H9 (cell line): Measurements from ENCODE around the gene FAM13A. TPM values are rescaled to one million over a fixed set of nuclear protein-coding genes. Genes with fewer than 3 reads are reported as not detected.
A peak's percentile ranks its signal among the peaks of the same experiment; 100 is the strongest.
"Not testable (repeated sequence)": the region's sequence is repeated elsewhere in the genome, so short reads cannot be mapped to it uniquely, and the experiment has no call there.

Source experiments
- DNase-seq: peaks from one replicate; pipeline ENCODE4 v3.0.0-alpha.2; 2017
- H2AFZ ChIP-seq: one replicate; pipeline ENCODE4 v1.6.1; 2013; ENCODE audit warnings: mild to moderate bottlenecking, low read length, control low read depth, moderate library complexity
- H2AK5ac ChIP-seq: 2 replicates; pipeline ENCODE4 v1.6.1; 2013; ENCODE audit warnings: low read length, control low read depth, mixed read lengths; ENCODE audit not compliant: insufficient read length
- H2BK120ac ChIP-seq: one replicate; pipeline ENCODE4 v1.6.1; 2013; ENCODE audit warnings: low read depth, mild to moderate bottlenecking, low read length, control low read depth, inconsistent platforms; ENCODE audit not compliant: poor library complexity, severe bottlenecking
- H2BK12ac ChIP-seq: 2 replicates; pipeline ENCODE4 v1.6.1; 2013; ENCODE audit warnings: low read length, control low read depth, mixed read lengths, low read depth; ENCODE audit not compliant: insufficient read length
- H2BK15ac ChIP-seq: 2 replicates; pipeline ENCODE4 v1.6.1; 2013; ENCODE audit warnings: low read depth, low read length, control low read depth
- H2BK20ac ChIP-seq: one replicate; pipeline ENCODE4 v1.6.1; 2013; ENCODE audit warnings: low read depth, mild to moderate bottlenecking, low read length, control low read depth, inconsistent platforms; ENCODE audit not compliant: poor library complexity, severe bottlenecking
- H2BK5ac ChIP-seq: 2 replicates; pipeline ENCODE4 v1.6.1; 2013; ENCODE audit warnings: low read length, control low read depth, mixed read lengths; ENCODE audit not compliant: insufficient read length
- H3K14ac ChIP-seq: 2 replicates; pipeline ENCODE4 v1.6.1; 2013; ENCODE audit warnings: low read length, control low read depth; ENCODE audit not compliant: insufficient read depth
- H3K18ac ChIP-seq: 2 replicates; pipeline ENCODE4 v1.6.1; 2013; ENCODE audit warnings: low read depth, mild to moderate bottlenecking, mixed read lengths, low read length, control low read depth; ENCODE audit not compliant: insufficient read length
- H3K23ac ChIP-seq: 2 replicates; pipeline ENCODE4 v1.6.1; 2013; ENCODE audit warnings: low read length, control low read depth, mixed read lengths, low read depth; ENCODE audit not compliant: insufficient read length
- H3K23me2 ChIP-seq: 2 replicates; pipeline ENCODE4 v1.6.1; 2013; ENCODE audit warnings: low read depth, mild to moderate bottlenecking, mixed read lengths, low read length, control low read depth; ENCODE audit not compliant: insufficient read length, poor library complexity, severe bottlenecking
- H3K27ac ChIP-seq: 2 replicates; pipeline ENCODE4 v1.5.1; 2013; ENCODE audit warnings: low read length, control low read depth, mixed read lengths, low read depth; ENCODE audit not compliant: insufficient read length
- H3K27me3 ChIP-seq: 2 replicates; pipeline ENCODE4 v1.6.1; 2013; ENCODE audit warnings: low read length, control low read depth, inconsistent platforms; ENCODE audit not compliant: insufficient read depth
- H3K4ac ChIP-seq: 2 replicates; pipeline ENCODE4 v1.6.1; 2013; ENCODE audit warnings: low read depth, mild to moderate bottlenecking, control low read depth, inconsistent platforms, low read length, moderate library complexity
- H3K4me1 ChIP-seq: 2 replicates; pipeline ENCODE4 v1.6.1; 2013; ENCODE audit warnings: low read length, control low read depth, inconsistent platforms; ENCODE audit not compliant: insufficient read depth
- H3K4me2 ChIP-seq: 2 replicates; pipeline ENCODE4 v1.6.1; 2013; ENCODE audit warnings: low read length, control low read depth, mixed read lengths; ENCODE audit not compliant: insufficient read length, insufficient read depth
- H3K56ac ChIP-seq: 2 replicates; pipeline ENCODE4 v1.6.1; 2013; ENCODE audit warnings: low read depth, mild to moderate bottlenecking, mixed read lengths, low read length, control low read depth; ENCODE audit not compliant: insufficient read length
- H3K79me1 ChIP-seq: 2 replicates; pipeline ENCODE4 v1.6.1; 2013; ENCODE audit warnings: low read depth, mild to moderate bottlenecking, moderate library complexity, low read length, control low read depth, inconsistent platforms; ENCODE audit not compliant: insufficient read depth, poor library complexity, severe bottlenecking
- H3K79me2 ChIP-seq: 2 replicates; pipeline ENCODE4 v1.6.1; 2013; ENCODE audit warnings: low read length, control low read depth, inconsistent platforms; ENCODE audit not compliant: insufficient read depth
- H3K9ac ChIP-seq: 2 replicates; pipeline ENCODE4 v1.6.1; 2013; ENCODE audit warnings: low read length, control low read depth, mixed read lengths; ENCODE audit not compliant: insufficient read length; ENCODE audit errors: extremely low read depth
- H3K9me3 ChIP-seq: one replicate; pipeline ENCODE4 v1.6.1; 2013; ENCODE audit warnings: low read depth, low read length, inconsistent platforms; ENCODE audit not compliant: control insufficient read depth
- H3T11ph ChIP-seq: one replicate; pipeline ENCODE4 v1.6.1; 2013; ENCODE audit warnings: mild to moderate bottlenecking, low read length, control low read depth, inconsistent platforms
- H4K20me1 ChIP-seq: one replicate; pipeline ENCODE4 v1.6.1; 2013; ENCODE audit not compliant: control insufficient read depth, insufficient read length, insufficient read depth
- H4K5ac ChIP-seq: 2 replicates; pipeline ENCODE4 v1.6.1; 2013; ENCODE audit warnings: low read depth, mild to moderate bottlenecking, mixed read lengths, low read length, control low read depth; ENCODE audit not compliant: insufficient read length
- H4K8ac ChIP-seq: replicated peaks from 2 replicates; pipeline ENCODE4 v1.6.1; 2013; ENCODE audit warnings: low read length, control low read depth, mixed read lengths, low read depth; ENCODE audit not compliant: insufficient read length
- H4K91ac ChIP-seq: 2 replicates; pipeline ENCODE4 v1.6.1; 2013; ENCODE audit warnings: low read depth, mild to moderate bottlenecking, moderate library complexity, mixed read lengths, low read length, control low read depth; ENCODE audit not compliant: insufficient read length
- H3K27ac Mint-ChIP-seq, 3 experiments: 2 replicates in 2 of 3; 3 replicates in 1 of 3; pipeline ENCODE4 v1.8.0; 2020 to 2021; ENCODE audit warnings: mixed read lengths in 3 of 3, mild to moderate bottlenecking in 1 of 3, moderate library complexity in 1 of 3
- H3K27me3 Mint-ChIP-seq: 2 replicates; pipeline ENCODE4 v1.8.0; 2021; ENCODE audit warnings: low read depth, mild to moderate bottlenecking, moderate library complexity, mixed read lengths
- H3K36me3 Mint-ChIP-seq, 3 experiments: 2 replicates in 2 of 3; 3 replicates in 1 of 3; pipeline ENCODE4 v1.8.0; 2020 to 2021; ENCODE audit warnings: low read depth in 3 of 3, mixed read lengths in 3 of 3; ENCODE audit not compliant: insufficient read depth in 1 of 3
- H3K4me1 Mint-ChIP-seq, 2 experiments: 2 replicates each; pipeline ENCODE4 v1.8.0; 2020; ENCODE audit warnings: mixed read lengths in 2 of 2
- H3K4me3 Mint-ChIP-seq, 2 experiments: 2 replicates in 1 of 2; 3 replicates in 1 of 2; pipeline ENCODE4 v1.8.0; 2020 to 2021; ENCODE audit warnings: mild to moderate bottlenecking in 2 of 2, mixed read lengths in 2 of 2, moderate library complexity in 1 of 2
- H3K9me3 Mint-ChIP-seq, 2 experiments: 2 replicates in 1 of 2; 3 replicates in 1 of 2; pipeline ENCODE4 v1.8.0; 2020; ENCODE audit warnings: mild to moderate bottlenecking in 2 of 2, mixed read lengths in 2 of 2, moderate library complexity in 1 of 2
- CTCF ChIP-seq: fragments of 200-600 bp; sonication (generic); conservative IDR thresholded peaks from 3 replicates; pipeline ENCODE4 v1.8.0; 2021; ENCODE audit warnings: antibody characterized with exemption, mild to moderate bottlenecking
- WGBS: extraction: QIAGEN DNeasy Blood & Tissue Kit; methylation state at CpG from one replicate; pipeline ENCODE4 v1.1.7; 2013; ENCODE audit warnings: missing lambda C conversion rate, low lambda C conversion rate, mixed read lengths; ENCODE audit not compliant: insufficient read length; ENCODE audit errors: extremely low coverage; 5-methylcytosine and 5-hydroxymethylcytosine counted together
- total RNA-seq: library from RNA; stranded (reverse); gene quantifications from 2 replicates; pipeline ENCODE4 v1.2.1, GENCODE V29; 2021

The FAM13A gene
- total RNA-seq, 1 experiment from 2014 or later = 12.7 TPM

GRCh38 chr4:89006307-89006706 is 50.7 kb downstream of the FAM13A start:
- Mint-ChIP-seq H3K27me3 (no peaks in the 10 kb centered on the region), H3K4me1 (peaks cover 11 to 12% of the 10 kb centered on the region in 2 experiments), H3K9me3 (no peaks in the 10 kb centered on the region; a peak in 1 of 5 replicates), H3K4me3 (no peak overlapping the region), H3K36me3 (peaks cover 21 to 37% (median 35%) of the 10 kb centered on the region in 3 experiments), H3K27ac (peak overlapping the region in 1 of 3 experiments; percentile 41; a peak in 1 of 7 replicates)
- Histone ChIP-seq H3K4me1 (no peaks in the 10 kb centered on the region), H3K18ac (no peak overlapping the region), H4K91ac (no peak overlapping the region), H3T11ph (no peak overlapping the region), H2BK12ac (no peak overlapping the region), H2AK5ac (no peak overlapping the region), H2BK20ac (no peak overlapping the region), H3K23me2 (no peaks in the 10 kb centered on the region), H3K9me3 (no peaks in the 10 kb centered on the region), H2BK120ac (no peak overlapping the region), H3K79me1 (no peaks in the 10 kb centered on the region), H2BK5ac (no peak overlapping the region), H2BK15ac (no peak overlapping the region), H4K20me1 (no peaks in the 10 kb centered on the region), H3K79me2 (no peaks in the 10 kb centered on the region), H2AFZ (no peak overlapping the region), H4K5ac (no peak overlapping the region), H3K14ac (no peak overlapping the region), H4K8ac (no peak overlapping the region), H3K4ac (no peak overlapping the region), H3K23ac (no peak overlapping the region), H3K9ac (no peak overlapping the region), H3K4me2 (no peak overlapping the region), H3K56ac (no peak overlapping the region), H3K27ac (no peak overlapping the region), H3K27me3 (no peaks in the 10 kb centered on the region)
- DNase-seq = no peak
- no peak for TF ChIP-seq CTCF
- no CpG with 5 or more reads among the region's 5 CpGs for WGBS

- H3K27me3 Mint-ChIP-seq, H3K27me3 ChIP-seq, H2BK12ac ChIP-seq, H2AFZ ChIP-seq, H2BK15ac ChIP-seq, H3T11ph ChIP-seq, H3K23me2 ChIP-seq, H2AK5ac ChIP-seq, H3K9me3 ChIP-seq, H3K23ac ChIP-seq, H3K14ac ChIP-seq, H4K91ac ChIP-seq, H4K5ac ChIP-seq, H2BK5ac ChIP-seq, H2BK120ac ChIP-seq, H3K27ac Mint-ChIP-seq, H4K8ac ChIP-seq, H3K27ac ChIP-seq, H2BK20ac ChIP-seq, H3K4me1 ChIP-seq, DNase-seq, H3K4me2 ChIP-seq, H3K9me3 Mint-ChIP-seq, H3K9ac ChIP-seq, H3K4me3 Mint-ChIP-seq, H4K20me1 ChIP-seq, H3K4ac ChIP-seq, H3K4me1 Mint-ChIP-seq, H3K18ac ChIP-seq, H3K79me2 ChIP-seq, H3K79me1 ChIP-seq, H3K56ac ChIP-seq: not testable (repeated sequence)
- no CpG with 5 or more reads among the region's 1 CpG for WGBS
- H3K36me3 Mint-ChIP-seq = peaks cover 21 to 37% (median 30%) of the 10 kb centered on the region in 3 experiments
Observed at GRCh38 chr4:89005066-89005465, 51.9 kb downstream of the FAM13A start.
